ENCODE measurements around the gene DDX11.
"Not testable (repeated sequence)": the region's sequence is repeated elsewhere in the genome, so short reads cannot be mapped to it uniquely, and the experiment has no call there.

- TF ChIP-seq, protein P1, sequence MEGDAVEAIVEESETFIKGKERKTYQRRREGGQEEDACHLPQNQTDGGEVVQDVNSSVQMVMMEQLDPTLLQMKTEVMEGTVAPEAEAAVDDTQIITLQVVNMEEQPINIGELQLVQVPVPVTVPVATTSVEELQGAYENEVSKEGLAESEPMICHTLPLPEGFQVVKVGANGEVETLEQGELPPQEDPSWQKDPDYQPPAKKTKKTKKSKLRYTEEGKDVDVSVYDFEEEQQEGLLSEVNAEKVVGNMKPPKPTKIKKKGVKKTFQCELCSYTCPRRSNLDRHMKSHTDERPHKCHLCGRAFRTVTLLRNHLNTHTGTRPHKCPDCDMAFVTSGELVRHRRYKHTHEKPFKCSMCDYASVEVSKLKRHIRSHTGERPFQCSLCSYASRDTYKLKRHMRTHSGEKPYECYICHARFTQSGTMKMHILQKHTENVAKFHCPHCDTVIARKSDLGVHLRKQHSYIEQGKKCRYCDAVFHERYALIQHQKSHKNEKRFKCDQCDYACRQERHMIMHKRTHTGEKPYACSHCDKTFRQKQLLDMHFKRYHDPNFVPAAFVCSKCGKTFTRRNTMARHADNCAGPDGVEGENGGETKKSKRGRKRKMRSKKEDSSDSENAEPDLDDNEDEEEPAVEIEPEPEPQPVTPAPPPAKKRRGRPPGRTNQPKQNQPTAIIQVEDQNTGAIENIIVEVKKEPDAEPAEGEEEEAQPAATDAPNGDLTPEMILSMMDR (IDR thresholded peaks at IDR 0.05), result not testable (repeated sequence)
- TF ChIP-seq POLR2A, EP300 (IDR thresholded peaks at IDR 0.05): not testable (repeated sequence)
Measured at GRCh38 chr12:31150766-31151165, 77.1 kb downstream of the DDX11 start.

Measured in ovary (tissue), 3 donors.